Stimulated activated CD4-positive, alpha-beta T cell treated with anti-CD3 and anti-CD28 coated beads, Interleukin-12 subunit alpha, Interleukin-12 subunit beta, amount 100 ng/mL, for 24 hours (primary cell): ENCODE results near the gene ADGRF3.
A peak's percentile ranks its signal among the peaks of the same experiment; 100 is the strongest.
"Not testable (repeated sequence)": the region's sequence is repeated elsewhere in the genome, so short reads cannot be mapped to it uniquely, and the experiment has no call there.

Source experiments
- DNase-seq, 2 experiments: peaks; one replicate each; pipeline ENCODE4 v3.0.0-alpha.2; 2020; ENCODE audit warnings: low read depth in 2 of 2

The ADGRF3 gene

GRCh38 chr2:26316845-26317244 is 29.7 kb downstream of the ADGRF3 start:
- DNase-seq, result no peak

DNA sequence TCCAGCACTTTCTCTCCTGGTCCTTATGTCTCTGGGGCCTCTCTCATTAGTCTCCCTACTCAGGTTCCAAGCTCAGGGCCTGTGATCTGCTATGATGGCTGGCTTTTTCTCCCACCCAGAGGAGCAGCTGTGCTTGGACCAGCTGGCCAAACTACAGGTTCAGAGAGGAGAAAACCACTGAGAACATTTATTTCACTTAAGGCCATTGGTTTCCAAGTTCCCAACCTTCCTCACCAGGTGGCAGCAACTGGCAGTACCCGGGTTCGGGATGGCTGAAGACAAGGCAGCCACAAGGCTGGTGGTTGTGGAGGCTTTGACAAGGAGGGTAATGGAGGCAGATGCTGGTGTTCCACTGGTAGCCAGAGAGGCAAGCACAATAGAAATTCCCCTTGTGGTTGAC is 30.5 kb downstream of the ADGRF3 start:
- DNase-seq, result no peak

DNA sequence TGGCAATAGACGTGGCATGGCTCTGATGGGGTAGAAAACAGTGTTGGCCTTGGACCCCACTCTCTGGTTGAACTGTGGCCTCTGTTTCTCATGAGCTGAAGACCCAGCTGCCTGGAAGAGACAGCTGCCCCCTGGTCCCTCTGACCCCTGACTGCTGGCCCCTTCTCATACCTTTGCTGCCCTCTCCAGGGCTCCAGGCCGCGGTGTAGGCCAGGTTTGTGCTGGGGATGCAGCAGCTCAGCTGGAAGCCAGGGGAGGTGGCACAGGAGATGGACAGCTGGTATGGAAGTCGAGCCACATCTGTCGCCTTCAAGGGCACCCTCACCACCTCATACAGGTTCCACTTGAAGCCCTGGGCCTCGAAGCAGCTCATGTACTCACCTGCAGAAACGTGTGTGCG is 32.3 kb downstream of the ADGRF3 start:
- DNase-seq, result no peak

- no peak for DNase-seq
Observed at GRCh38 chr2:26313446-26313845, 33.1 kb downstream of the ADGRF3 start.

- DNase-seq, result no peak
Observed at GRCh38 chr2:26312471-26312870, 34.1 kb downstream of the ADGRF3 start.

GRCh38 chr2:26309921-26310320 is 36.7 kb downstream of the ADGRF3 start:
- no peak for DNase-seq

- DNase-seq, result no peak
Observed at GRCh38 chr2:26305540-26305939, 41.0 kb downstream of the ADGRF3 start.

DNA sequence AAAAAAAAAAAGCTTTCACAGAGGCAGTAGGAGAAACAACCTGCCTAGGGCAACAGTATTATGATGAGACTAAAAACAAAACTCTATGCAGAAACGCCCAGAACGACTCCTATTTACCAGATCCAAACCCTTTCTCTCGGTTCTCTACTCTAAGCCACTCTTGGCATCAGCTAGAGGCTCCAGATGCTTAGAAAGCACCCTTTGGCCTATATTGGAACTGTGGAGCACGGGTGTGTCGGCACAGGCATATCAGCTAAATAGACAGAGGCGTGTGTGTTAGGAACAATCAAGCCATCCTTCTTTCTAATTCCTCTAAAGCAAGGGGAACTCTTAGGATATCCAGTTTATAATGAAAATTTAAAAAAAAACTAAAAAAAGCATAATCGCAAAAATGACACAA is 41.5 kb downstream of the ADGRF3 start:
- DNase-seq, result not testable (repeated sequence)

- DNase-seq, result no peak
Observed at GRCh38 chr2:26302846-26303245, 43.7 kb downstream of the ADGRF3 start.

DNA sequence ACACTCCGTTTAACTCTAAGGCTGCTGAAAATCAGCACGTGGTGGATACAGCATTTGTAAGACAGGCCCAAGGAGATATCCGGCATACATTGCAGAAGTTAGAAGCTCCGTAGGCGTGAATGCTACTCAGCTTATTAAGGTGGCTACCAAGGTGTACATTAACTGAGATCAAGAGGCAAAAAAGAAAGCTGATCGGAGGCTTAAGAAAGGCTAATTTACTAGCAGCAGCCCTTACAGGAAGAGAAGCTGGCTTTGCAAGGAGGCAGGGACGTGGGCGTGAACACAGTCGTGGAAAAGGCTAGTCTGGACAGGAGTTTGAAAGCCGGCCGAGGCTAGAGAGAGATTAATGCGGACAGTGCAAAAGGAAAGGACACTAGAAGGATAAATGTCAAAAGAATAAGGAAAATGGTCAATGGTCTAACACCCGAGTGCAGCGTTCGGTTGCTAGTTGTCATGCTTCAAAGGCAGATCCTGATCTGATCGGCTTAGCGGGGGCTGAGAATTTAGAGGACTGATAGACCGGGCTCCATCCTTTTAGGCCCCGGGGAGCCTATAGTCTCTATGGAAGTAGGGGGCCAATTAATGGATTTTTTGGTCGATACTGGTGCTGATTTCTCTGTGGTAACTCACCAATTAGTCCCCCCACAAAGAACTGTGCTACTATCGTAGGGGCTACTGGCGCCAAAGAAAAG is 46.2 kb downstream of the ADGRF3 start:
- DNase-seq, result no peak

DNA sequence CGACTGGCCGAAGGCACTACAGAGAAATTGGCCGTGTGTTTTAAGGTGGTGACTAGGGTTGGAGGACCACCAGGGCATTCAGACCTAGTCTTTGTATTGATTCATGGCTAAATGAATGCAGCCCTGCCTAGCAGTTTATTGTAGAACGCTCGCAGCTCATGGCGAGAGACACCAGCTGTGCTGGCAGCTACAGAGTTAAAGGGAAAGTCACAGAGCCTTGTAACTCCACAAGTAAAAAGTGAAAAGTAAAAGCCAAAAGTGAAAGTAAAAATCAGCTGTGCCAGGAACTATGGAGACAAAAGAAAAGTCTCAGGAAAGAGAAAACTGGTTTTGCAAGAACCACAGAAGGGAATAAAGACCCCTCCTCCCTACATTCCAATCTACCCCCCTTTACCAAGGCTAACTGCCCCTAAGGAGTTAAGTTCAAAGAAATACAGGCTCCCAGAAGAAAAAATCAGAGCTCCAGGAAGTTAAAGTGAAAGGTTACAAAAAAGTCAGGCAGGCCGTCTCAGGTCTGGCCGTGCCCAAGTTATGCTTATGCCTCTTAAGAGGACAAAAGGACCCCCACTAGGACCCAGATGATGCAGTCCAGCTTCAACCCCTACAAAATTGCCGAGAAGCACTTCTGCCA is 47.0 kb downstream of the ADGRF3 start:
- DNase-seq, result no peak

DNA sequence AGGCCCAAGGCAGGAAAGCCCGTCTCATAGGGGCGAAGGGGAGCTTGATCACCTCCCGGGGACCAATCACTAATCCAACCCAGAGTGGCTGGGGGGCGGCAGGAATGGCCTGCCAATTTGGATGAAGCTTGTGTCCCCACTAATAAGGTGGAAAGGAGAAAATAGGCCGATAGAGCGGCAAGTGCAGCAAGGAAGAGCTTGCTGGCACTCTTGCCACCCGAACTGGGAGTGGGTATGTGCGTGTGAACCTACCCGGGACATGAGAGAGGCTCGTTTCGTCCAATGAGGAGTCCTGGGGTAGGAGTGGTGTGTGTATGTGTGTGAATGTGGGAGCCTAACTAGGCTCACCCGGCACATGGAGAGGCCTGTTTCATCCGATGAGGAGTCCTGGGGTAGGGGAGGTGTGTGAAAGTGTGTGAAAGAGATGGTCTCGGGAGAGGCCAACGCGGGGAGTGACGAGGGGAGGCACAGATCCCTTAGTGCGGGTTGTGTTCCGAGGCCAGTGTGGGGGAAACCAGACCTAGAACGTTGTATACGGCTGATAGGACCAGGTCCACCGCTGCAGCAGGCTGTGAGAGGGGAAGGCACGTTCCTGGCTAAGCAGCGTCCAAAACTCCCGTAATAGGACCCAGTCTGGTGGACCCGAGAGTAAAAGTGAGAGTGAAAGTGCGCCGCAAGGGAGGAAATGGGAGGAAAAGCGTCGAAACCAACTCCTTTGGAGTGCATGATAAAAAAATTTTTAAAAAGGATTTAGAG is 47.8 kb downstream of the ADGRF3 start:
- peak; percentile 16 to 20 for DNase-seq

GRCh38 chr2:26298286-26298637 is 48.3 kb downstream of the ADGRF3 start:
- DNase-seq, result no peak

DNA sequence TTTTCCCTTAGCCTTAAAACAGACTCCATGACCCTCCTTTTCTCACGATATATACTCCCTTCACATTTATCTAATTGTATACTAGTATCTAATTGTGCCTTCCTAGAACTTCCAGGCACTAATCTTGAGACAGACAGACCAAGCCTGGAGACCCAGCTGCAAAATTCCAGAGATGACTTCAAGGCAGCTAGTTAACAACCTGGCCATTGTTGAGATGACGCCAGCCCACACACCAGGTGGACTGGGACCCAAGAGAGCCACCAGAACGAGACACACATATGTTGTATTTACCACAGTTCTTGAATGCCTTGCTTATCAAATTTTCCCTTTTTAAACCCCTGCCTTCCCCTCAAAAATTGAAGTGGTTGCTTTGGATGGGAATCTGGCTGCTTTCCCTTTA is 49.5 kb downstream of the ADGRF3 start:
- DNase-seq, result no peak

DNA sequence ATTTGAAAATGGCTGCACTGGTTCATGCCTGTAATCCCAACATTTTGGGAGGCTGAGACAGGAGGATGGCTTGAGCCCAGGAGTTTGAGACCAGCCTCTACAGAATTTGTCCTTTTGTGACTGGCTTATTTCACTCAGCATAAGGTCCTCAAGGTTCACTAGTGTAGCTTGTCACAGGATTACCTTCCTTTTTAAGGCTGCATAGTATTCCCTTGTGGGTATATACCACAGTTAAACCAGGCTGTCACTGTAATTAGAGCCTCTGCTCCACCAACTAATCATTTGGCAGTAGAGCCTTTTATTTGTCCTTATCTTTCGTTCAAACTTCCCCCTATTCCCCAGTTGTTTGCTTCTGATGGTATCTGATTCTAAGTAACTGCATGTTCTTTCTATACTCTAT is 51.1 kb downstream of the ADGRF3 start:
- DNase-seq, result no peak

DNA sequence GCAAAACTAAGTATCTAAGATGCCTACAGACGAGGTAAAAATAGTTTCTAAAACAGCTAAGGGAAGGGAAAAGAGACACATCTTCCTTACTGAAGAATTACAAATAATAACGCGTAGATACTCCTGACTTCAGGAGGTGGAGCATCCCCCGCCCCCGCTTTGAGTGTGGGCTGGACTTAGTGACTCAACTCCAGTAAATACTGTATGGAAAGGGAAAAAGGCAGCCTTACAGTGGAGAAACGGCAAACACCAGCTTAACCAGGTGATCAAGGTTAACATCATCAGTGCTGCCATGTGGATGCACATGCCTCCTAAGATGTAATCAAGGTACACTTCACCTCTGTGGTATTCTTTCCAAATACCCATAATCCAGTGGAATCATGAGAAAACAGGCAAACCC is 53.9 kb downstream of the ADGRF3 start:
- no peak for DNase-seq

GRCh38 chr2:26290001-26290400 is 56.6 kb downstream of the ADGRF3 start:
- no peak for DNase-seq

GRCh38 chr2:26285931-26286330 is 60.7 kb downstream of the ADGRF3 start:
- no peak for DNase-seq

DNA sequence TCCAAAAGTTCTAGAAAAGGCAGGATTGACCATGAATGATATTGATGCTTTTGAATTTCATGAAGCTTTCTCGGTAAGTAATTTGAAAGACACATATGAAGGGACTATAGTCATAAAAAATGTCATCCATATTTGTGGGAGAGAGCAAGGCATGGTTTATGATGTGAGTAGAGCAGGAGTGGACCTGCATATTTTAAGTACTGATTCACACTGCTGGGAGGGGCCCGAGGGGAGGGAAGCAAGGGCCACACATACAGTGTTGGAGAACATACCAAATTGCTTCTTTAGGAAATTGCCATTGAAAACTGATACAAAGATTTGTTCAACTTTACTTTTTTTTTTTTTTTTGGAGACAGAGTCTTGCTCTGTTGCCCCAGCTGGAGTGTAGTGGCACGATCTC is 62.5 kb downstream of the ADGRF3 start:
- DNase-seq, result no peak

- DNase-seq, result no peak
Observed at GRCh38 chr2:26283606-26284005, 63.0 kb downstream of the ADGRF3 start.

DNA sequence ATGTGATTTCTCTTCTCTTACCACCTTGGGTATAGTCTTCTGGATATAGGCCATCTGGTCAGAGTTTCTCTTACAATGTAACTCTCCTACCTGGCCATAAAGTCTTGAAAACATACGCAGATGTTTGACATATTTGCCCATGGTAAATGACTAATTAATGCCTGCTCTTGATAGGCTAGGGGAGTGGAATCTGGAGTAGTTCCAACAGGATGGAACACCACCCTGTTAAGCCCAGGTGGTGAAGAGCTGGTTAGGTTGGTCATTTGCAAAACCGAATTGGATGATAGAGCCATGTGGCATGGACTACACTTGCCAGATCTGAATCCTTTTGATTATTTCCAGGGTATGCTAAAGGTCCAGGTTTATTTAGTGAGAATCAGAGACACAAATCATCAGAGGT is 65.4 kb downstream of the ADGRF3 start:
- no peak for DNase-seq

DNA sequence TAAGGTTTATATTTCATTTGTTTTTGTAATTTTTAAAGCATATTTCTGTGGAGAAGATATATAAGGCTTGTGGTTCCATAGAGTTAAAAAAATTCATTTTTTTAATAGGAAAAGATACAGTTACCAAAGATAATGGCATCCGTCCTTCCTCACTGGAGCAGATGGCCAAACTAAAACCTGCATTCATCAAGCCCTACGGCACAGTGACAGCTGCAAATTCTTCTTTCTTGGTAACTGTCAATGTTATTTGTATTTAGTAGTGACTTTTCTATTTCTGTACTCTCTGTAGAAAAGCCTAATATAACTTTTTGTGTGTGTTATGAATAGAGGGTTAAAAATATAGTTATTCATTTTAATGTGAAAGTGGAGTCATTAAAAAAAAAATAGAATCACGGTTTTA is 66.7 kb downstream of the ADGRF3 start:
- no peak for DNase-seq
